CD4-positive, alpha-beta T cell treated with Interleukin-4 for 1 hour (primary cell): ENCODE measurements around the gene TMEM82.

Source experiments
- DNase-seq, 2 donors: peaks; one replicate each; pipeline ENCODE4 v3.0.0-alpha.2; 2020 to 2022

The TMEM82 gene

GRCh38 chr1:15736892-15737261 is 5.4 kb upstream of the TMEM82 start:
- DNase-seq, result no peak

DNA sequence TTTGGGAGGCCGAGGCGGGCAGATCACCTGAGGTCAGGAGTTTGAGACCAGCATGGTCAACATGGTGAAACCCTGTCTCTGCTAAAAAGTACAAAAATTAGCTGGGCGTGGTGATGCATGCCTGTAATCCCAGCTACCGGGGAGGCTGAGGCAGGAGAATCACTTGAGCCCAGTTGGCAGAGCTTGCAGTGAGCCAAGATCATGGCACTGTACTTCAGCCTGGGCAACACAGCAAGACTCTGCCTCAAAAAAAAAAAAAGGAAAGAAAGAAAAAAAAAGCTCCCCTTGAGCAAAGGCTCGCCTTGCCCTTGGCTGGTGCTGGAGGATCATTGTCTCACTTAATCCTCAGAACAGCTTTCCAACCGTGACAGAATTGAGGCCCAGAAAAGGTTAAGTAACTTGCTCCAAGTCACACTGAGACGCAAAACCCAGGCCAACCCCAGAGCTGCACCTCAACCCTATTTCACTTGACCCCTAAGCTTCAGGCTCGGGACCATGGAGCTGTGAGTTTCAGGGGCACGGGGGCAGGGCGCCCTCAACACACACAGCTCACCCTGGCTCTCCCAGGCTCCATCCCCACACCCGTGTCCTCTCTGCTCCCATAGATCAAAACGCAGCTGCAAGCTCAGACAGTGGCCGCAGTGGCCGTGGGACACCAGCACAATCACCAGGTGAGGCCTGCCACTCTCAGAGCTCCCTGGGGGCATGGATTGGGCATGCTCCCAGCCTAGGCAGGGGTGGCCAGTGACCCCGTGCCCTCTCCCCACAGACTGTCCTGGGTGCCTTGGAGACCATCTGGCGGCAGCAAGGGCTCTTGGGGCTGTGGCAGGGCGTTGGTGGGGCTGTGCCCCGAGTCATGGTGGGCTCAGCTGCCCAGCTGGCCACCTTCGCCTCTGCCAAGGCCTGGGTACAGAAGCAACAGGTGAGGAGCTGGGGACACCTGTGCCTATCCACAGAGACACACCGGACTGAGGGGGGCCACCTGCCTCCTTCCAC is 4.7 kb upstream of the TMEM82 start:
- no peak for DNase-seq

- no peak for DNase-seq
Observed at GRCh38 chr1:15738416-15739113, 3.7 kb upstream of the TMEM82 start.

GRCh38 chr1:15739259-15739658 is 3.0 kb upstream of the TMEM82 start:
- DNase-seq, result no peak

DNA sequence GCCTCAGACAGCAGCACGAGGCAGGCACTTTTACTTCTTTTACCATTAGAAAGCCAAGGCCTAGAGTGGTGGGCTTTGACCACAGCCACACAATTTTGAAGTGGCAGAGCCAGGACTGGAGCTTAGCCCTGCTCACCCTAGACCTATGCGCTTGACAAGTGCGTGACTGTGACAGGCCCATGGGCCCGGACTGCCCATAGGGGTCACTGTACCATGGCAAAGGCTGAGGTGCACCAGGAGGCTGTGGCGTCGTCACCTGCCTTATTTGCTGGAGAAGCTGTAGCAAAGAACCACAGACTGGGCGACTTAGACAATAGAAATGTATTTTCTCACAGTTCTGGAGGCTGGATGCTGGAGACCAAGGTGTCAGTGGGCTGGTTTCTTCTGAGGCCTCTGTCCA is 2.6 kb upstream of the TMEM82 start:
- DNase-seq, result no peak

DNA sequence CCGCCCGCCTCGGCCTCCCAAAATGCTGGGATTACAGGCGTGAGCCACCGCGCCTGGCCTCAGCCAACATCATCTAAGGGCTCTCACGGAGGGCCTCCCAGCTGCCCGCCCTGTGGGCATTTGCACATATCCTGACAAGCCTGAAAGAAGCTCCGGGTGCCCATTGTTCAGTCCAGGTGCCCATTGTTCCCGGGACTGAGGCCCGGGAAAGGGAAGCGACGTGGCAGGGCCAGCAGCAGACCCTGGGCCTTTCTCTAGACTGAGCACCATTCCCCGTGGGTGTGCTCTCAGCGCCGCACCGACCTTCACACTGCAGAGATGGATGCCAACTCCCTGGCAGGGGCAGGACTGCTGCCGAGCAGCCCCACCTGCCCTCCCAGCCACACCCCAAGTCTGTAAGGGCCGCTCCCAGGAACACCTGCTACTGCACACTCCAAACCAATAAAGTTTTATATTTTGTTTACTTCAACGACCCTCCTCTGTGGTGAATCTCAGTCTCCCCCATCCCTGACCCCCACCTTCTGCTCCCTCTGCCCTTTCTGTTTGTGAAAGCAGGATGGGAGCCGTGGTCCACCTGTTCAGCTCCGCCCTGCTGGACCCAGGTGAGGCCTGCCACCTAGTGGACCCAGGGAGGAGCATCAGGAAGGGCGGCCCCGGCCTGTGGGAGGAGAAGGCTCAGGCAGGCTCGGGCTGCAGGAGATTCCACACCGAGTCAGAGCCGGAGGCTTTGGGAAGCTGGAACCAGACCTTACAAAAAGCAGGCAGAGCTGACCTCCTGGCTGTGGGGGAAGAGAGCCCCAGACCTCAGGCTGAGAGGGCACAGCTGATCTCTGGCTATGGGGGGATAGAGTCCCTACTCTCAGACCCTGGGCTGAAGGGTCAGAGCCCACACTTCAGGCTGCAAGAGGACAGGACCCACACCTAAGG is 1.1 kb upstream of the TMEM82 start:
- peak; percentile 64 to 68 for DNase-seq

DNA sequence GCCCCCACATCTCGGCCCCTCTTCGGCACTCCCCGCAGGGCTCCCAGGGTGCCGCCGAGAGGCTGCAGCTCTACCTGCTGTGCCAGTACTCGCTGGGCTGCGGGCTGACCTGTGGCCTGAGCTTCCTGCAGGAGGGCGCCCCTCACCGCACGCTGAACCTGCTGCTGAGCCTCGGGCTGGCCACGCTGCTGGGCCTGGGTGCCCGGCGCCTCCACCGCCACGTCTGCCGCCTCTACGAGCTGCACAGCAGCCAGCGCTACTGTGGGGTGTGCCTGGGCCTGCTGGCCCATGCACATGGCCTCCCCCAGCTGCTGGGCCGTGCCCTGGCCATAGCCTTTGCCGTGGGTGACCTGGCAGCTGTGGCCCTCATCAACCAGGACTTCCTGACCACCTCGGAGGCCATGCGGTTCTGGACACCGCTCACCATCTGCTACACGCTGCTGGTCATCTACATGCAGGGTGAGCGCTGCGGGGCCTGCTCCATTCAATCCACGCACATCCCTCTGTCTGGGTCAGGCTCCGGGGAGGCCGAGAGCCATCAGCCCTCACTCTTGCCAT is 1.9 kb downstream of the TMEM82 start:
- no peak for DNase-seq

DNA sequence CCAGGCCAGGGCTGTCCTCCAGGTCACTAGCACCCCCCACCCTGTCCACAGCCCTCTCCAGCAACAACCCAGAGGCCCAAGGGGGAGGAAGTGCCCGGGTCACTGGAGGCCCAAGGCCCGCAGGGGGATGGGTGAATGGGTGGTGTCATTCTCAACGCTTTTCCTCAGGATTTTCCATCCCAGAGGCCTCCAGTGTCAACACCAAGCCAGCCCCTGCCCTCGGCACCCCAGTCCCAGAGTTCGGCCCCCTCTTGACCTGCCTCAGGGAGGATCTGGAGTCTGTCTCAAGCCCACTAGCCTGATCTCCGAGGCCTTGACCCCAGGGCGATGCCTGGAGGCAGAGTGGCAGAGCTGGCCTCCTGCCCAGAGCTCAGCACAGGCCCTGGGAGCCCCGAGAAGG is 5.1 kb downstream of the TMEM82 start:
- no peak for DNase-seq

- DNase-seq, result no peak
Observed at GRCh38 chr1:15748264-15748663, 6.0 kb downstream of the TMEM82 start.

GRCh38 chr1:15748690-15749398 is 6.5 kb downstream of the TMEM82 start:
- no peak for DNase-seq

DNA sequence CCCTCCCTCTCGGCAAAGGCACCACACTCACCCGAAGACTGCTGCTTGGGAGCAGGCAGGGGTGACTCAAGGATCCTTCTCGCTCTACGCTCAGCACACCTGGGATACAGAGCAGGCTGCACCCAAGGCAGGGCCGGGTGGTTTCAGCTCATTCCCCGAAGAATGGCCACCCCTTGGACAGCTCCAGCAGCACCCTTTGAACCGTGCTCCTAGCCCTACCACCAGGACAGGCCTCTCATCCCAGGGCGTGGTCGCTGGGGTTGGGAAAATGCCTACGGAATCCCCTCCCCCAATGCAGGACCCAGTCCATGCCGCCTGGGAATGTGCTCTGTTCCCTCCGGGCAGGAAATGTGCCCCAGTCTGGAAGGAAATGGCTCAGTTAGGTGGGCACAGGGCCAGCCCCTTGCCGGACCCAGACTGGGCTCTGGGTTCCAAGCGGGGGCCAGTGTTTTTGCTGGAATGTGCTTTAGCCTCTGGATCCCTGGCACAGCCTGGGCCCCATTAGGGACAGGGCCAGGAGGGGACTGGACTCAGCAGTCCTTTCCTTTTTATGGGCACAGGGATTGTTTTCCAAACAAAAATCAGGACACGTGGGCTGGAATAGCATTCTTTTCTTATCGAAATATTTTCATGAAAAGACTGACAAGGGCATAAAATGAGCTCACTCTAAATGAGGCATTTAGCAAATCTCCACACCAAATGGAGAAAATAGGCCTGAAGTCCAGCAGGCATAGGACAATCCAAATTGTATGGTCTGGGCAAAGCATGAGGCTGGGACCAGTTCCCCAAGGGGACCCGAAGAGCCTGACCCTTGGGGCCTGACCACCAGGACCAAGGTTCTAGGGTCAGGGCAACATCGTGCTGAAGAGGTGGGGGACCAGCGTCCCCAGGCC is 7.3 kb downstream of the TMEM82 start:
- no peak for DNase-seq

- no peak for DNase-seq
Observed at GRCh38 chr1:15750924-15751323, 8.6 kb downstream of the TMEM82 start.

GRCh38 chr1:15751717-15752116 is 9.4 kb downstream of the TMEM82 start:
- DNase-seq, result no peak

DNA sequence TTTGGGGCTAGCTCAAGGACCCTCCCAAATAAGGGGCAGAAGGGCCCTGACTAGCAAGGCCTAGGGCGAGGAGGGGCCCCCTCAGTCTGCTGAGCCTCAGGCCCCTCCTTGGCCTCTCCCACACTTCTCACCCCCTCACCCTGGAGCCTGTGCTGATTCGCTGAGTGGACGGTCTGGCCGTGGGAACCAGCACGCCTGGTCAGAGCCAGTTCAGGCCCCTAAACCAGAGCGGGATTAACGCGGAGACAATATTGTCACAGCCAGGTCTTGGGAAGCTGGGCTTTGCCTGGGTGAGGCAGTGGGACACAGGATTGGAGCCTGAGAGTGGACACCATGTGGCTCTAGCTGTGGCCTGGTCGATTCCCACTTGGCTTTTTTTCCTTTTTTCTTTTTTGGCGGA is 11.5 kb downstream of the TMEM82 start:
- DNase-seq, result no peak

GRCh38 chr1:15755021-15755645 is 12.8 kb downstream of the TMEM82 start:
- DNase-seq, result no peak

DNA sequence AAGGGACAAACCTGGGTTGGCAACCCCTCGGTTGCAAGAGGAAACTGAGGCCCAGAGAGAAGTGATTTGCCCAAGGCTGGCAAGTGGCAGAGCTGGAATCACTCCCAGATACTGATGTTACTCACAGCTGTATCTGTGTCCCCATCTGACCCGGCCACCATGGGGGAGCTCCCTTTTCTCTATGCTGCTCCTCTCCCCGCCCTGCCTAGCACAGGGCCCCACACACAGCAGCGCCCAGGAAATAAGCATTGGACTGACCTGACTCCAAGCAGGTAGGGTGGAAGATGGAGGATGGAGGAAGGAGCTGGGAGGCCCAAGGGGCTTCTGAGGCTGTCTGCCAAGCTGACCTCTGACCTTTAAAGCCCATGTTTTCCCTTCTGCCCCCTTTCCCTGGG is 13.3 kb downstream of the TMEM82 start:
- DNase-seq, result no peak

DNA sequence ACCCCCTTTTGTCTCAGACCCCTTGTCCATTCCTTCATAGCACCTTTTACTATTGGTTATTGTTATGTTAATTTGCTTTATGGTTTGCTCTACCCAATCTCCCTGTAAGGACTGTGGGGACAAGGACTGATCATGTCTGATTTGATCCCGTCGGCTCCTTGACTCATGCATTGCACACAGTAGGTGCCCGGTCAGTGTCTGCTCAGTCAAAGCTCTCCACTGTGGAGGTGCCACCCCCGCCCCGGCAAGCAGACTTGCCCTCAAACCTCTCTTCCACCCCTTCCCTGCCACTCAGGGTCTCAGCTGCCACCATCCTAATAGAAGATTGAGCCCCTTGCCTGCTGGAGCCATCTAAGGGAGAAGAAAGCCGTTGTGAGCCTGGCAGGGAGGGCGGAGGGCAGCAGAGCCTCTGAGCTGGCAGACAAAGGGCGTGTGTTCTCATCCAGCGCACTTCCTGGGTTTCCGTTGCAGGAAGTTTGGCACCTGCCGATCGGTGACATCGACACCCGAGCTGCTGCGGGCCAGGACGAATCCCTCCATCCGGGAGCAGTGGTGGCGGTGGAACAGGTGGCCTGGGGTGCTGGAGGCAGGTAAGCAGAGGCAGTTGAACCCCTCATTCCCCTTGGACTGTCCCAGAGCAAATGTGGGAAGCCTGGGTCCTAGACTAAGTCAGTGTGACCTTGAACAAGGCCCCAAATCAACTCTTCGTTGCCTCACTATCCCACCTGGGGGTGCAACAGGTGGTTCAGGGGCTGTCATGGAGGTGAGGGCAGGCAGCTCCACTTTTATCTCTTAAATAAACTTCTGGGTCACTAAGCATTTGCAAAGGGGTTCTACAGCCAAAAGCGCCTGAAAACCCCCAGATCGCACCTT is 14.1 kb downstream of the TMEM82 start:
- no peak for DNase-seq

GRCh38 chr1:15757016-15757543 is 14.8 kb downstream of the TMEM82 start:
- DNase-seq, result no peak
